Breast epithelium (tissue), 3 donors: ENCODE measurements around the gene LIMS3.
"Not testable (repeated sequence)": the region's sequence is repeated elsewhere in the genome, so short reads cannot be mapped to it uniquely, and the experiment has no call there.

ENCODE experiments used
- CTCF ChIP-seq, 3 donors: fragments of 450-650 bp; IDR thresholded peaks; one replicate each; pipeline ENCODE4 v1.5.1; 2016 to 2017; ENCODE audit warnings: antibody characterized with exemption in 3 of 3, mild to moderate bottlenecking in 3 of 3, moderate library complexity in 3 of 3
- POLR2A ChIP-seq: fragments of 450-650 bp; IDR thresholded peaks from one replicate; pipeline ENCODE4 v1.6.1; 2016; ENCODE audit warnings: antibody characterized with exemption, mild to moderate bottlenecking, moderate library complexity

- not testable (repeated sequence) for TF ChIP-seq POLR2A; CTCF (IDR thresholded peaks at IDR 0.05)
Observed at GRCh38 chr2:109913911-109914310, 15.4 kb downstream of the LIMS3 start.
